H1 (cell line): ENCODE results near the gene PPM1N. TPM values are rescaled to one million over a fixed set of nuclear protein-coding genes. Genes with fewer than 3 reads are reported as not detected.

Experiments used
- CTCF ChIA-PET: fragments of 300-600 bp; sonication (Branson Sonifier 250); formaldehyde crosslinking; loops from one replicate; lab custom pipeline; 2021; ENCODE audit not compliant: partially characterized antibody; lab: Charles Lee
- POLR2A ChIA-PET: fragments of 300-600 bp; sonication (Branson Sonifier 250); formaldehyde crosslinking; loops from one replicate; lab custom pipeline; 2021; ENCODE audit warnings: inconsistent platforms; ENCODE audit not compliant: partially characterized antibody; lab: Charles Lee
- DNase-seq, 2 experiments: peaks; one replicate each; pipeline versions ENCODE4 v3.0.0 to v3.0.0-alpha.2; 2010 to 2022; ENCODE audit warnings: low spot score in 2 of 2, low read depth in 1 of 2, mixed read lengths in 1 of 2
- FAIRE-seq: peaks from 2 replicates; lab custom pipeline; 2011; peaks lifted over from hg19 to GRCh38; lab: Jason Lieb, UNC
- H2AFZ ChIP-seq: 2 replicates; pipeline ENCODE4 v1.8.1; 2012; ENCODE audit warnings: low read length, inconsistent platforms
- H2AK5ac ChIP-seq: 2 replicates; pipeline ENCODE4 v1.6.1; 2013; ENCODE audit warnings: low read depth, low read length
- H2BK120ac ChIP-seq: replicated peaks from 2 replicates; pipeline ENCODE3; 2013; ENCODE audit warnings: low read depth, low read length, inconsistent platforms
- H2BK12ac ChIP-seq: 2 replicates; pipeline ENCODE4 v1.6.1; 2013; ENCODE audit warnings: low read depth, low read length
- H2BK15ac ChIP-seq: 2 replicates; pipeline ENCODE4 v1.6.1; 2013; ENCODE audit warnings: low read length
- H2BK20ac ChIP-seq: 2 replicates; pipeline ENCODE4 v1.6.1; 2013; ENCODE audit warnings: low read length
- H2BK5ac ChIP-seq: 2 replicates; pipeline ENCODE4 v1.6.1; 2013; ENCODE audit warnings: low read depth, low read length
- H3K14ac ChIP-seq: 2 replicates; pipeline ENCODE4 v1.6.1; 2013; ENCODE audit warnings: inconsistent platforms; ENCODE audit not compliant: insufficient read length
- H3K18ac ChIP-seq: 2 replicates; pipeline ENCODE4 v1.6.1; 2013; ENCODE audit warnings: low read length; ENCODE audit errors: extremely low read depth
- H3K23ac ChIP-seq: 2 replicates; pipeline ENCODE4 v1.6.1; 2013; ENCODE audit warnings: inconsistent platforms; ENCODE audit not compliant: insufficient read length
- H3K23me2 ChIP-seq: 2 replicates; pipeline ENCODE4 v1.6.1; 2013; ENCODE audit warnings: low read depth, low read length
- H3K27ac ChIP-seq: 2 replicates; pipeline ENCODE4 v1.6.1; 2011; ENCODE audit warnings: low read depth, low read length, inconsistent platforms
- H3K27me3 ChIP-seq, 4 experiments: replicated peaks in 1 of 4; 1 replicate in 1 of 4; 2 replicates in 3 of 4; pipeline versions ENCODE4 v1.6.1 to v1.8.1; 2011 to 2013; ENCODE audit warnings: low read length in 3 of 4, mild to moderate bottlenecking in 3 of 4, inconsistent platforms in 2 of 4, mixed read lengths in 2 of 4, moderate library complexity in 1 of 4; ENCODE audit not compliant: control insufficient read depth in 3 of 4, insufficient read depth in 3 of 4; ENCODE audit errors: extremely low read depth in 1 of 4
- H3K36me3 ChIP-seq, 4 experiments: 2 replicates each; pipeline versions ENCODE4 v1.6.1 to v1.8.1; 2011 to 2013; ENCODE audit warnings: mild to moderate bottlenecking in 4 of 4, low read length in 3 of 4, moderate library complexity in 2 of 4, control low read depth in 1 of 4, inconsistent platforms in 1 of 4; ENCODE audit not compliant: insufficient read depth in 4 of 4, control insufficient read depth in 2 of 4
- H3K4ac ChIP-seq: replicated peaks from 2 replicates; pipeline ENCODE3; 2013; ENCODE audit warnings: low read length, low read depth, mixed read lengths, inconsistent platforms; ENCODE audit not compliant: insufficient read length
- H3K4me1 ChIP-seq, 4 experiments: replicated peaks in 1 of 4; 1 replicate in 1 of 4; 2 replicates in 3 of 4; pipeline versions ENCODE4 v1.6.1 to v1.8.1; 2011 to 2013; ENCODE audit warnings: low read length in 3 of 4, inconsistent platforms in 2 of 4, mixed read lengths in 1 of 4; ENCODE audit not compliant: insufficient read depth in 4 of 4, control insufficient read depth in 3 of 4
- H3K4me2 ChIP-seq, 2 experiments: 2 replicates each; pipeline versions ENCODE4 v1.6.1 to v1.8.1; 2011 to 2013; ENCODE audit warnings: low read depth in 2 of 2, low read length in 2 of 2, control low read depth in 1 of 2, inconsistent platforms in 1 of 2, mild to moderate bottlenecking in 1 of 2; ENCODE audit not compliant: insufficient read depth in 1 of 2
- H3K4me3 ChIP-seq, 4 experiments: fragments of 200-600, 300-600 bp in 1 of 4; sonication (generic), shearing (Covaris generic), sonication (Bioruptor Twin) in 1 of 4; 2 replicates each; pipeline versions ENCODE4 v1.5.1 to v1.8.1; 2011 to 2016; ENCODE audit warnings: low read length in 4 of 4, low read depth in 3 of 4, control low read depth in 2 of 4, inconsistent platforms in 2 of 4, mild to moderate bottlenecking in 2 of 4, mixed read lengths in 1 of 4, moderate library complexity in 1 of 4; ENCODE audit not compliant: insufficient read depth in 2 of 4; ENCODE audit errors: extremely low read depth in 1 of 4
- H3K56ac ChIP-seq: replicated peaks from 2 replicates; pipeline ENCODE3; 2013; ENCODE audit warnings: low read depth, mild to moderate bottlenecking, mixed read lengths, low read length, inconsistent platforms; ENCODE audit not compliant: insufficient read length
- H3K79me1 ChIP-seq: 2 replicates; pipeline ENCODE4 v1.6.1; 2013; ENCODE audit warnings: low read depth, low read length, control low read depth
- H3K79me2 ChIP-seq, 2 experiments: 2 replicates each; pipeline versions ENCODE4 v1.6.1 to v1.8.1; 2012 to 2013; ENCODE audit warnings: low read length in 2 of 2, mild to moderate bottlenecking in 2 of 2, inconsistent platforms in 1 of 2; ENCODE audit not compliant: insufficient read depth in 2 of 2, control insufficient read depth in 1 of 2
- H3K9ac ChIP-seq, 4 experiments: replicated peaks in 1 of 4; 1 replicate in 1 of 4; 2 replicates in 3 of 4; pipeline versions ENCODE4 v1.6.1 to v1.8.1; 2011 to 2013; ENCODE audit warnings: low read depth in 3 of 4, low read length in 3 of 4, control low read depth in 2 of 4, mild to moderate bottlenecking in 2 of 4, moderate library complexity in 2 of 4, inconsistent platforms in 1 of 4; ENCODE audit errors: extremely low read depth in 1 of 4
- H3K9me3 ChIP-seq, 2 experiments: 2 replicates each; pipeline versions ENCODE4 v1.6.1 to v1.8.1; 2012 to 2013; ENCODE audit warnings: mild to moderate bottlenecking in 2 of 2, moderate library complexity in 2 of 2, control low read depth in 1 of 2, inconsistent platforms in 1 of 2, low read depth in 1 of 2, low read length in 1 of 2, mixed read lengths in 1 of 2; ENCODE audit not compliant: insufficient read depth in 2 of 2
- H4K20me1 ChIP-seq, 2 experiments: replicated peaks in 1 of 2; 2 replicates each; pipeline versions ENCODE3 to v1.8.1; 2011 to 2013; ENCODE audit warnings: inconsistent platforms in 2 of 2, low read length in 2 of 2, mild to moderate bottlenecking in 1 of 2; ENCODE audit not compliant: insufficient read depth in 2 of 2, control insufficient read depth in 1 of 2
- H4K5ac ChIP-seq: 2 replicates; pipeline ENCODE4 v1.6.1; 2013; ENCODE audit warnings: low read length, low read depth, mixed read lengths, inconsistent platforms; ENCODE audit not compliant: insufficient read length
- H4K8ac ChIP-seq: 2 replicates; pipeline ENCODE4 v1.8.0; 2013; ENCODE audit warnings: mild to moderate bottlenecking, moderate library complexity, low read length, inconsistent platforms; ENCODE audit not compliant: insufficient read depth; ENCODE audit errors: extremely low read depth
- H4K91ac ChIP-seq: replicated peaks from 2 replicates; pipeline ENCODE3; 2013; ENCODE audit warnings: low read length, mixed read lengths, inconsistent platforms; ENCODE audit not compliant: insufficient read length
- EP300 ChIP-seq, 2 experiments: IDR thresholded peaks; 1 replicate in 1 of 2; 2 replicates in 1 of 2; pipeline ENCODE4 v1.6.1; 2011 to 2012; ENCODE audit warnings: low read depth in 2 of 2, low read length in 2 of 2, mild to moderate bottlenecking in 2 of 2, borderline replicate concordance in 1 of 2, inconsistent platforms in 1 of 2, moderate library complexity in 1 of 2
- WGBS, 2 experiments: shearing (Covaris generic) in 1 of 2; methylation state at CpG; one replicate each; pipeline versions ENCODE4 v1.1.6 to v1.1.7; 2013 to 2015; ENCODE audit warnings: low lambda C conversion rate in 2 of 2, mixed read lengths in 2 of 2, inconsistent platforms in 1 of 2, low coverage in 1 of 2, missing lambda C conversion rate in 1 of 2; ENCODE audit not compliant: insufficient replicate concordance in 2 of 2, insufficient coverage in 1 of 2, insufficient read length in 1 of 2; ENCODE audit errors: extremely low coverage in 1 of 2, missing lambda C conversion rate in 1 of 2; 5-methylcytosine and 5-hydroxymethylcytosine counted together
- polyA plus RNA-seq, 7 experiments: library from polyadenylated mRNA; depleted of rRNA in 3 of 7; stranded (reverse) in 5 of 7; unstranded in 2 of 7; fragments of >200 nt in 5 of 7; fragments of 200-250 nt in 2 of 7; gene quantifications; 1 replicate in 5 of 7; 2 replicates in 1 of 7; 4 replicates in 1 of 7; pipeline versions ENCODE4 v1.2.1 to v1.2.3, GENCODE V29; 2011 to 2013; ENCODE audit warnings: missing spikeins in 2 of 7, mixed read lengths in 2 of 7
- total RNA-seq: library from RNA; stranded (reverse); fragmentation: NEBNext Ultra II Directional; extraction: Animal tissue kit (Norgen Biotek cat#: 25700); gene quantifications from 2 replicates; pipeline ENCODE4 v1.2.1, GENCODE V29; 2021

The PPM1N gene
- total and polyA plus RNA-seq, 2 of the 8 experiments (the other 6 are each of a cell fraction or from before 2014, with no cell fraction given) = 12.2 to 14.4 TPM

DNA sequence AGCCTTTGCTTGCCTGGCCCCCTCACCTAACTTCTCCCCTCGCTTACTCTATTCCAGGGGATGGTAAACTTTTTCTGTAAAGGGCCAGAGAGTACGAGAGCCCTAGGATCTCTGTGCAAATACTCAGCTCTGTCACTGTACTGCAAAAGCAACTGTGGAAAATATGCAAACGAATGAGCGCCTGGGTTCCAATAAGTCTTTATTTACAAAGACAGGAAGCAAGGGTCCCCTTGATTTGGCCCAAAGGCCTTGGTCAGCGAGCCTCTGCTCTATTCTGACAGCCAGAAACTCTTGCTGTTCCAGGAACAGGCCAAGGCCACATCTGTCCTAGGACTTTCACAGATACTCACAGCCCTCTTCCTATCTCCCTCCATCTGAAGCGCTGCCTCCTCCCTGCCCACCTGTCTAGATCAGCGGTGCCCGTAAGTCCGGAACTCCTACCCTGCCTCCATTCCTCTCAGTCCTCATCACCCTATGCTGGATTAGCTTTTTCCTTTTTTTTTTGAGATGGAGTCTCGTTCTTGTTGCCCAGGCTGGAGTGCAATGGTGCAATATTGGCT is 49.0 kb downstream of the PPM1N start:
- Histone ChIP-seq H3K4me1 (peaks cover 0 to 3% (median 0%) of the 10 kb centered on the region in 4 experiments; a peak in 2 of 7 replicates), H2BK20ac (no peak overlapping the region), H3K79me2 (no peaks in the 10 kb centered on the region), H3K79me1 (no peaks in the 10 kb centered on the region), H2AK5ac (no peak overlapping the region), H2BK5ac (no peak overlapping the region), H3K18ac (no peak overlapping the region), H2BK15ac (no peak overlapping the region), H3K14ac (no peak overlapping the region), H2AFZ (no peak overlapping the region), H2BK120ac (no peak overlapping the region), H3K23ac (no peak overlapping the region), H2BK12ac (no peak overlapping the region), H3K4ac (no peak overlapping the region), H3K27me3 (no peaks in the 10 kb centered on the region), H3K4me2 (no peak overlapping the region), H4K20me1 (no peaks in the 10 kb centered on the region), H4K91ac (no peak overlapping the region), H3K56ac (no peak overlapping the region), H3K23me2 (no peaks in the 10 kb centered on the region), H3K36me3 (no peaks in the 10 kb centered on the region), H4K8ac (no peak overlapping the region), H4K5ac (no peak overlapping the region), H3K9ac (no peak overlapping the region), H3K27ac (no peak overlapping the region), H3K4me3 (no peak overlapping the region), H3K9me3 (no peaks in the 10 kb centered on the region)
- 91% methylated on average over 9 of the region's 10 CpGs; no CpG with 5 or more reads in 1 of the 2 experiments for WGBS, 2 experiments
- FAIRE-seq (no peak), DNase-seq (no peak)
- ChIA-PET POLR2A (interaction anchor here (1.0 kb wide), 1 partner anchor 20 kb away, joined by 4 read pairs; no protein-coding TSS in a partner anchor), CTCF (interaction anchor here (0.7 to 4.7 kb wide), 4 partner anchors 9 to 24 kb away, joined by 3 to 37 read pairs (median 8); no protein-coding TSS in a partner anchor)
- TF ChIP-seq EP300 (IDR thresholded peaks at IDR 0.05; ENCODE audit: borderline replicate concordance in 1 of 2, low read depth in 2 of 2, low read length in 2 of 2) = no peak
